HepG2 (cell line): ENCODE measurements around the gene L3MBTL4. TPM values are rescaled to one million over a fixed set of nuclear protein-coding genes. Genes with fewer than 3 reads are reported as not detected.

Experiments
- ATAC-seq: fragments of 200-7000 bp; cut with Tn5 transposase; 3 replicates; pipeline ENCODE4 v1.9.1; 2020; ENCODE audit warnings: mild to moderate bottlenecking, moderate library complexity
- BruUV-seq: library from RNA; stranded (reverse); fragments of 400-500 nt; replicated peaks from 2 replicates; lab custom pipeline; 2021; lab: Mats Ljungman, UMichigan
- CTCF ChIA-PET: fragments of 300-600 bp; formaldehyde crosslinking; extraction: SDS; loops from one replicate; lab custom pipeline; 2021; ENCODE audit warnings: low total read pairs, inconsistent platforms, low intra/inter-chr PET ratio; lab: Yijun Ruan, JAX
- POLR2A ChIA-PET: fragments of 350-600 bp; sonication (Branson Sonifier 250); formaldehyde crosslinking; loops from one replicate; lab custom pipeline; 2020; ENCODE audit warnings: antibody characterized with exemption, inconsistent platforms; lab: Yijun Ruan, JAX
- DNase-seq: peaks from one replicate; pipeline ENCODE4 v3.0.0-alpha.2; 2015; ENCODE audit warnings: low spot score
- FAIRE-seq: peaks from 3 replicates; lab custom pipeline; 2011; peaks lifted over from hg19 to GRCh38; lab: Jason Lieb, UNC
- H2AFZ ChIP-seq: one replicate; pipeline ENCODE4 v1.6.1; 2011; ENCODE audit warnings: low read length, inconsistent platforms
- H3K27ac ChIP-seq: fragments of 300-600 bp; 3 replicates; pipeline ENCODE4 v1.8.0; 2011; ENCODE audit warnings: mixed run types, mild to moderate bottlenecking, mixed read lengths, low read length, inconsistent platforms; ENCODE audit not compliant: insufficient read depth; ENCODE audit errors: extremely low read length
- H3K27me3 ChIP-seq, 2 experiments: fragments of 200-600 bp in 1 of 2; 2 replicates in 1 of 2; 3 replicates in 1 of 2; pipeline versions ENCODE4 v1.6.0 to v1.8.0; 2011; ENCODE audit warnings: low read length in 2 of 2, mild to moderate bottlenecking in 2 of 2, moderate library complexity in 2 of 2, inconsistent platforms in 1 of 2; ENCODE audit not compliant: insufficient read depth in 2 of 2, control insufficient read depth in 1 of 2
- H3K36me3 ChIP-seq, 2 experiments: fragments of 200-600 bp in 1 of 2; replicated peaks in 1 of 2; 2 replicates in 1 of 2; 3 replicates in 1 of 2; pipeline versions ENCODE4 v1.5.1 to v1.8.0; 2011; ENCODE audit warnings: low read length in 2 of 2, inconsistent platforms in 1 of 2; ENCODE audit not compliant: insufficient read depth in 2 of 2, control insufficient read depth in 1 of 2
- H3K4me1 ChIP-seq: 2 replicates; pipeline ENCODE4 v1.5.1; 2012; ENCODE audit warnings: low read length, inconsistent platforms; ENCODE audit not compliant: insufficient read depth
- H3K4me2 ChIP-seq: 2 replicates; pipeline ENCODE4 v1.6.0; 2011; ENCODE audit warnings: low read depth, low read length, inconsistent platforms
- H3K4me3 ChIP-seq, 3 experiments: fragments of 200-600 bp in 1 of 3; sonication (generic), shearing (Covaris generic) in 1 of 3; replicated peaks in 1 of 3; 2 replicates each; pipeline ENCODE4 v1.5.1; 2011 to 2016; ENCODE audit warnings: low read length in 3 of 3, inconsistent platforms in 2 of 3, low read depth in 2 of 3, mild to moderate bottlenecking in 2 of 3, control low read depth in 1 of 3, mixed read lengths in 1 of 3; ENCODE audit not compliant: insufficient read depth in 1 of 3
- H3K79me2 ChIP-seq: one replicate; pipeline ENCODE4 v1.6.1; 2011; ENCODE audit warnings: low read length, inconsistent platforms; ENCODE audit not compliant: insufficient read depth
- H3K9ac ChIP-seq: 2 replicates; pipeline ENCODE4 v1.6.0; 2011; ENCODE audit warnings: mild to moderate bottlenecking, low read depth, low read length, inconsistent platforms; ENCODE audit not compliant: insufficient read depth
- H3K9me3 ChIP-seq: 2 replicates; pipeline ENCODE4 v1.5.1; 2012; ENCODE audit warnings: mild to moderate bottlenecking, low read length
- H4K20me1 ChIP-seq: 2 replicates; pipeline ENCODE4 v1.6.0; 2011; ENCODE audit warnings: inconsistent platforms, mild to moderate bottlenecking, low read length, moderate library complexity; ENCODE audit not compliant: insufficient read depth
- BCL6 ChIP-seq: IDR thresholded peaks from 2 replicates; pipeline ENCODE4 v1.6.1; 2016; ENCODE audit warnings: missing genetic modification reagents, missing compliant biosample characterization
- HNRNPLL ChIP-seq: fragments of 200-400 bp; formaldehyde crosslinking; IDR thresholded peaks from 2 replicates; pipeline ENCODE4 v1.6.1; 2017; ENCODE audit warnings: mild to moderate bottlenecking, low read depth, low read length; ENCODE audit not compliant: poor library complexity, severe bottlenecking
- MAFF ChIP-seq: IDR thresholded peaks from 2 replicates; pipeline ENCODE4 v1.6.1; 2011; ENCODE audit warnings: low read depth, low read length, improper control_type of control experiment
- MAFK ChIP-seq, 2 experiments: IDR thresholded peaks in 1 of 2; conservative IDR thresholded peaks in 1 of 2; 2 replicates each; pipeline ENCODE4 v1.6.1; 2011; ENCODE audit warnings: improper control_type of control experiment in 2 of 2, low read length in 2 of 2
- TGIF2 ChIP-seq: IDR thresholded peaks from 2 replicates; pipeline ENCODE4 v1.6.1; 2016; ENCODE audit warnings: control low read depth, missing compliant biosample characterization
- ZNF124 ChIP-seq: sonication (generic); formaldehyde crosslinking; IDR thresholded peaks from 2 replicates; pipeline ENCODE4 v1.4.0; 2020; ENCODE audit warnings: missing genetic modification reagents
- ZNF670 ChIP-seq: sonication (generic); formaldehyde crosslinking; IDR thresholded peaks from 2 replicates; pipeline ENCODE4 v1.8.0; 2022; ENCODE audit warnings: mild to moderate bottlenecking, missing genetic modification reagents, borderline replicate concordance
- WGBS: methylation state at CpG from one replicate; pipeline ENCODE4 v1.1.6; 2017; ENCODE audit warnings: low lambda C conversion rate; 5-methylcytosine and 5-hydroxymethylcytosine counted together
- in situ Hi-C: cut with HindIII; loops from 2 replicates; pipeline ENCODE4 v1.10.0; 2017; ENCODE audit warnings: low pct_unique_long_range_greater_than_20kb; ENCODE audit not compliant: extremely low pct_ligation_motif_present
- intact Hi-C: fragments of 100-400 bp; cut with micrococcal nuclease; formaldehyde crosslinking; loops from one replicate; pipeline ENCODE4 v1.10.0; 2022; ENCODE audit not compliant: unreplicated experiment
- polyA plus RNA-seq, 8 experiments: library from polyadenylated mRNA; depleted of rRNA in 3 of 8; stranded (reverse) in 7 of 8; unstranded in 1 of 8; fragments of >200 nt; fragmentation: Illumina TruSeq in 4 of 8; extraction: Trizol in 4 of 8; gene quantifications; 2 replicates each; pipeline versions ENCODE4 v1.2.1 to v1.2.3, GENCODE V29; 2011 to 2016; ENCODE audit warnings: low read depth in 4 of 8, missing spikeins in 1 of 8, mixed read lengths in 1 of 8; ENCODE audit not compliant: insufficient read depth in 1 of 8
- total RNA-seq, 5 experiments: library from RNA; depleted of rRNA; stranded (reverse); fragments of >200 nt; fragmentation: Illumina TruSeq; extraction: Trizol; gene quantifications; 2 replicates each; pipeline ENCODE4 v1.2.3, GENCODE V29; 2016; ENCODE audit warnings: low read depth in 1 of 5

The L3MBTL4 gene
- total and polyA plus RNA-seq, 2 of the 13 experiments (the other 11 are each of a cell fraction or from before 2014, with no cell fraction given) = 10.8 to 13.3 TPM

GRCh38 chr18:6156446-6156845, 258.3 kb downstream of the L3MBTL4 start:
- H3K9ac ChIP-seq = no peak overlapping the region
- H2AFZ ChIP-seq = no peak overlapping the region
- no TSS peak for BruUV-seq
- H3K9me3 ChIP-seq = peaks cover 12% of the 10 kb centered on the region; the same call in 1 of the 2 replicates
- ChIA-PET POLR2A (no interaction called here), CTCF (no interaction called here)
- WGBS = 87% methylated on average over 6 of the region's 6 CpGs
- no peak for FAIRE-seq
- in situ Hi-C loops (no loop called here), intact Hi-C loops (no loop called here)
- no peaks in the 10 kb centered on the region for H3K79me2 ChIP-seq
- no peaks in the 10 kb centered on the region for H4K20me1 ChIP-seq
- H3K4me1 ChIP-seq = no peaks in the 10 kb centered on the region
- DNase-seq = no peak
- no peak overlapping the region for H3K4me2 ChIP-seq
- no peaks in the 10 kb centered on the region for H3K27me3 ChIP-seq
- no peak for ATAC-seq
- no peak overlapping the region for H3K4me3 ChIP-seq
- TF ChIP-seq TGIF2 (CRISPR knock-in tag) (no peak), MAFF (peak; percentile 52), ZNF124 (CRISPR knock-in tag) (no peak), MAFK (conservative IDR thresholded peaks at IDR 0.05 in 1 of 2, IDR thresholded peaks at IDR 0.05 in 1 of 2; ENCODE audit: low read length in 2 of 2) (peak; percentile 60 to 67; a peak in 3 of 4 replicates), BCL6 (CRISPR knock-in tag) (no peak)
- peaks cover 1 to 5% of the 10 kb centered on the region in 2 experiments; a peak in 2 of 5 replicates for H3K36me3 ChIP-seq
- H3K27ac ChIP-seq = no peak overlapping the region

- Histone ChIP-seq H2AFZ (no peak overlapping the region), H3K36me3 (peaks cover 1 to 5% of the 10 kb centered on the region in 2 experiments; a peak in 1 of 5 replicates), H4K20me1 (no peaks in the 10 kb centered on the region), H3K9ac (no peak overlapping the region), H3K4me1 (no peaks in the 10 kb centered on the region), H3K79me2 (no peaks in the 10 kb centered on the region), H3K4me3 (no peak overlapping the region), H3K9me3 (peaks cover 12% of the 10 kb centered on the region; the same call in 1 of the 2 replicates), H3K27me3 (no peaks in the 10 kb centered on the region), H3K4me2 (no peak overlapping the region), H3K27ac (no peak overlapping the region)
- FAIRE-seq (no peak), DNase-seq (no peak), ATAC-seq (no peak)
- intact Hi-C loops (no loop called here), in situ Hi-C loops (no loop called here)
- WGBS = 100% methylated on average over 2 of the region's 2 CpGs
- BruUV-seq = no TSS peak
- ChIA-PET CTCF (no interaction called here), POLR2A (no interaction called here)
- TF ChIP-seq ZNF670 (no peak), HNRNPLL (no peak)
Measured at GRCh38 chr18:6155707-6156106, 259.0 kb downstream of the L3MBTL4 start.
